HG02678 (cell line): ENCODE measurements around the gene CFAP299.

ENCODE experiments used
- ATAC-seq: cut with Tn5 transposase; IDR thresholded peaks from one replicate; pipeline ENCODE4 v1.9.1; 2021; ENCODE audit warnings: mild to moderate bottlenecking, moderate library complexity; ENCODE audit not compliant: unreplicated experiment

The CFAP299 gene

GRCh38 chr4:80911458-80911857, 575.9 kb downstream of the CFAP299 start:
- no peak for ATAC-seq

- no peak for ATAC-seq
Observed at GRCh38 chr4:80912350-80912749, 576.8 kb downstream of the CFAP299 start.

- ATAC-seq = peak; percentile 89
Observed at GRCh38 chr4:80913381-80913780, 577.9 kb downstream of the CFAP299 start.

GRCh38 chr4:80916770-80917169, 581.2 kb downstream of the CFAP299 start:
- no peak for ATAC-seq

- ATAC-seq = no peak
Observed at GRCh38 chr4:80918004-80918403, 582.5 kb downstream of the CFAP299 start.

- no peak for ATAC-seq
Observed at GRCh38 chr4:80921441-80921840, 585.9 kb downstream of the CFAP299 start.

- no peak for ATAC-seq
Observed at GRCh38 chr4:80922941-80923340, 587.4 kb downstream of the CFAP299 start.

- ATAC-seq = no peak
Observed at GRCh38 chr4:80925293-80925692, 589.8 kb downstream of the CFAP299 start.

- no peak for ATAC-seq
Observed at GRCh38 chr4:80926446-80926845, 590.9 kb downstream of the CFAP299 start.

- no peak for ATAC-seq
Observed at GRCh38 chr4:80926891-80927290, 591.4 kb downstream of the CFAP299 start.

- no peak for ATAC-seq
Observed at GRCh38 chr4:80927420-80927819, 591.9 kb downstream of the CFAP299 start.

- no peak for ATAC-seq
Observed at GRCh38 chr4:80931631-80932081, 596.1 kb downstream of the CFAP299 start.

GRCh38 chr4:80948141-80948540, 612.6 kb downstream of the CFAP299 start:
- no peak for ATAC-seq

GRCh38 chr4:80948995-80949394, 613.5 kb downstream of the CFAP299 start:
- ATAC-seq = peak; percentile 51

- no peak for ATAC-seq
Observed at GRCh38 chr4:80956421-80956820, 620.9 kb downstream of the CFAP299 start.

GRCh38 chr4:80963051-80963450, 627.5 kb downstream of the CFAP299 start:
- no peak for ATAC-seq

- ATAC-seq = no peak
Observed at GRCh38 chr4:80967346-80967745, 631.8 kb downstream of the CFAP299 start.

GRCh38 chr4:80980239-80980638, 644.7 kb downstream of the CFAP299 start:
- no peak for ATAC-seq

GRCh38 chr4:80986011-80986410, 650.5 kb downstream of the CFAP299 start:
- no peak for ATAC-seq

GRCh38 chr4:80989921-80990544, 654.5 kb downstream of the CFAP299 start:
- ATAC-seq = peak; percentile 66

- no peak for ATAC-seq
Observed at GRCh38 chr4:80990851-80991250, 655.3 kb downstream of the CFAP299 start.

- ATAC-seq = no peak
Observed at GRCh38 chr4:80999943-81000342, 664.4 kb downstream of the CFAP299 start.

GRCh38 chr4:81003597-81004111, 668.1 kb downstream of the CFAP299 start:
- ATAC-seq = peak; percentile 99
